GOT3 (cell line): ENCODE data around the gene FCER1A.
"Not testable (repeated sequence)": the region's sequence is repeated elsewhere in the genome, so short reads cannot be mapped to it uniquely, and the experiment has no call there.

ENCODE experiments used
- DNase-seq: peaks from one replicate; lab custom pipeline; 2025; ENCODE audit warnings: mixed read lengths; lab: John Stamatoyannopoulos, UW

Gene FCER1A

DNA sequence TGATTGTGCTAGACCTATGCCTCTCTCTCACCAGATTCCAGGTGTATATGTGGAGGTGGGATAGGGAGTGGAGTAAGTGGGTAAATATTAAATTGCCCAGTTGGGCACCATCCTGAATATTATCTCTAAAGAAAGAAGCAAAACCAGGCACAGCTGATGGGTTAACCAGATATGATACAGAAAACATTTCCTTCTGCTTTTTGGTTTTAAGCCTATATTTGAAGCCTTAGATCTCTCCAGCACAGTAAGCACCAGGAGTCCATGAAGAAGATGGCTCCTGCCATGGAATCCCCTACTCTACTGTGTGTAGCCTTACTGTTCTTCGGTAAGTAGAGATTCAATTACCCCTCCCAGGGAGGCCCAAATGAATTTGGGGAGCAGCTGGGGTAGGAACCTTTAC, at the start of gene FCER1A:
FCER1A (plus strand) TSS at position 242 of the 400 bp plus-strand sequence; CDS start at position 271, 29 bp downstream.
- no peak for DNase-seq

- no peak for DNase-seq
Measured at GRCh38 chr1:159261311-159261710, 40.8 kb upstream of the FCER1A start.

GRCh38 chr1:159261721-159262494, 40.2 kb upstream of the FCER1A start:
- no peak for DNase-seq

GRCh38 chr1:159266832-159267231, 35.3 kb upstream of the FCER1A start:
- no peak for DNase-seq

DNA sequence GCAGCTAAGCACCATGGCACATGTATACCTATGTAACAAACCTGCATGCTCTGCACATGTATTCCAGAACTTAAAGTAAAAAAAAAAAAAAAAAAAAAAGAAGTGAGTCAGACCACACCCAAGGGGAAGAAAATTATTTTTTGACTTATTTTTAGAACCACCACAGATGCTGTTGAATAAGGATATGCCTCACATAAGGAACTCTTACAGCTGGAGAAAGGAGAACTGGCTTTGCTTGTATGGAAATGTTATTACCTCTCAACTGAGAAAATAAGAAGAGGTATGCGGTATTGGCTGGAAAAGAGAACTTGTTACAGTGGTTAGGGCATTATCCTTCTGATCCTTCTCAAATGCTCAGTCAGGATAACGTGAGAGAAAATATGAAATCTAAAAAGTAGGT, 27.5 kb upstream of the FCER1A start:
- DNase-seq: no peak

DNA sequence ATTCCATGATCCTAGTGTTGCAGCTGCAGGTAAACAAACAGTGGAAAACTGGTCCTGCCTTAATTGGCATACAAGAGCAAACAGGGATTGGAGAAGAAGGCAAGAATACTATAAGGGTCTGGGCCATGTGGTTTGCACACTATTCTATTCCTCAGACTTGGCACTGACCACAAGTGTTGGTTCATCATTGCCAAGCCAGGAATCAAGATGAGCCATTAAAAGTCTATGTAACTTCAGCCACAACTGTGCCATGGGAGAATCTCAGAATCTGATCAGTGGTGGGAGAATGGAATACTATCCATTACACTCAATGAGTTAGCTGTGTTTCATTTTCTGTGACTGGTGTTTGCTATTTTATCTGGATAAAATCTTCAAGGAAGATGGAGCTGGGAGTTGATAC, 26.2 kb upstream of the FCER1A start:
- no peak for DNase-seq

DNA sequence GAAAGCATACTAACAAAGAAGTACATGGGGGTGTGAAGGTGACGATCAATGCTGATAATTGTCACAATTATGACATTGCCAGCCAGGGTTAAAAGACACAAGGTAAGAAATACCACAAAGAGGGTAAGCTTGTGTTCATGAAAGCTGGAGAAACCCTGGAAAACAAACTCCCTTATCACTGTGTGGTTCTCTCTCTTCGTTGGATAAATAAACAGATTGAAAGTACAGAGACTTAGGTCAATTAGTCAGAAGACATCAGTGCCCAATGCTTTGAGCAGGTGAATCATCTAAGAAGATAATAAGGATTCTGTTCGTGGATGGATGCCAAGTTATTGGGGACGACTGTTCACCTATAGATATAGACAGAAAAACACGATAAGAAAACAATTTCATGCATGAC, 22.4 kb upstream of the FCER1A start:
- DNase-seq: no peak

DNA sequence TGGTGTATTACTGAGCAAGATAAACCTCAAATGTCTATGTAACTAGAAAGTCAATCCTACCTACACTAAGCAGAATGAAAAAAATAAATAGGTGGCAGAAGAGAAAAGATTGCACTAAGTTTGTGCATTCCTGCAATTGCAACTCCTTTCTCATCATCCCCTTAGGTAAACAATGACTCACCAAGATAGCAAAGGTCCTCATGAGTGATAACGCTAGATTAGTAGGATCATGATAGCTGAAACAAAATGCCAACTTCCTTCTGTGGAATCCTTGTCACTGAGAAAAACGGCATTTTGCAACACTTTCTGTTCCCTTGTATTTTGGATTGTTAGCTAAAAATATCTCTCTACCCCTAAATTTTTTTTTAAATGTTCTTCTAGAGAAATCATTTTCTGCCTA, 20.0 kb upstream of the FCER1A start:
- DNase-seq: no peak

GRCh38 chr1:159289060-159289459, 13.1 kb upstream of the FCER1A start:
- DNase-seq: no peak

- no peak for DNase-seq
Measured at GRCh38 chr1:159291424-159291823, 10.7 kb upstream of the FCER1A start.

- DNase-seq: no peak
Measured at GRCh38 chr1:159296706-159297375, 5.3 kb upstream of the FCER1A start.

DNA sequence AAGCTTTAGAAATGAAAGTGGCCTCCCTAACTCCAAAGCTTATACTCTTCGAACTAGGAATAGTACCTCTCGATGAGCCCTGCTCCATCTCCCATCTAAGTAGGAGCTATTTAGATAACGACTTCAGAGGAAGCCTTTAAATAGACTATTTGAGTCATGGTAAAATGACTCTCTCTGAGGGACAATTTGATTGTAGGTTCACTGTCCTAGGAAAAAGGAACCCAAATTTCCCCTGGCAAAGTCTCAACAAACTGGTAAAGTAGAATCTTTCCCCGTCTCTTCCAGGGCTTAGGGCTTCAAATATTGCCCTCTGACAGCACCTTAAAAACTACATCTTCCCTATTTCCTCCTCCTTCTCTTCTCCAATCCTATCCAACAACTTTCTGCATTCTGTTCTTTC, 2.0 kb upstream of the FCER1A start:
- DNase-seq: no peak

DNA sequence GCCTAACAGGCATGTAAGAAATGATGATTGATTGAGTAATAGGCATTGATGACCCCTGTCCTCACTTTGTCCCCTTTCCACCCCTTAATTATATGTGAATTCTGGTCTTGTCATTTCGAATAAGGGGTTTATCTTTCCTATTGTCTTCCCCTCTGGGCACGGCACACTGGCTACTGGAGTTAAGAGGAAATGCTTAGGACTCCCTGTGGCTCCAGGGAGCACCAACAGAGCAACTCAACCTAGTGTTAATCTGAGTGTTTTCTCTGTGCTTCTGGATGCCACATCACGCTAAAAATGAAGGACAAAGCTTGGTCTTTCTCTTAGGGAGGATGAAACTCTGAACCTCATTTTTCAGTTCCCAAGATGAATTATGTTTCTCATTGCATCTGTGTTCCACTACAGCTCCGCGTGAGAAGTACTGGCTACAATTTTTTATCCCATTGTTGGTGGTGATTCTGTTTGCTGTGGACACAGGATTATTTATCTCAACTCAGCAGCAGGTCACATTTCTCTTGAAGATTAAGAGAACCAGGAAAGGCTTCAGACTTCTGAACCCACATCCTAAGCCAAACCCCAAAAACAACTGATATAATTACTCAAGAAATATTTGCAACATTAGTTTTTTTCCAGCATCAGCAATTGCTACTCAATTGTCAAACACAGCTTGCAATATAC, 5.3 kb downstream of the FCER1A start:
- DNase-seq: no peak

DNA sequence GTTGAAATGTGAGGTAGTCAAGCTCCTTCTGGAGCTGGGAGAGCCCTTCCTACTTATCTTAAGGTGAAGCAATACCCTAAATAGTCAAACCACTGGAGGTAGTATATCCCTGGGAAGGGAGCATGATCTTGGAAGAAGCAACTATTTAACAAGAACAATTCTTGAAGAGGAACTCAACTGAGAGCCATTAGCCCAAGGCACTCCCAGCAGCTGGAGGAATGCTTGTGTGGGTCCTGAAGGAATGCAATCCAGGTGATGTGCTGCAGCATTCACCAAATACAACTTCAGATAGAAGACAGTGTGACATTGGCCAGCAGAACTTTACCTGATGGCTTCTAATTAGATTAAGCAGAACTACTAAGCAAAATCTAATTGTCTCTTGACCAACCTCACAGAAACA, 9.5 kb downstream of the FCER1A start:
- DNase-seq: no peak

DNA sequence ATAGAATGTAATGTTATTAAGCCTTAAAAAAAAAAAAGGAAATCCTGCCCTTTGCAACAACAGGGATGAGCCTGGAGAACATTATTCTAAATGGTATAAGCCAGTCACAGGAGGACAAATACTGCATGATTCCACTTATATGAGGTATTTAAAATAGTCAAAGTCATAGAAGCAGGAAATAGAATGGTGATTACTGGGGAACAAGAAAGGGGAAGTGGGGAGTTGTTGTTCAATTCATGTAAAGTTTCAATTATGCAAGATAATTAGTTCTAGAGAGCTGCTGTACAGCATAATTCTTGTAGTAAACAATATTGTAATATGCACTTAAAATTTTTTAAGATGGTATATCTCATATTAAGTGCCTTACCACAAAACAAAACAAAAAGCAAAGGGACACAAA, 13.2 kb downstream of the FCER1A start:
- no peak for DNase-seq

GRCh38 chr1:159318784-159319551, 16.8 kb downstream of the FCER1A start:
- DNase-seq: no peak

- DNase-seq: no peak
Measured at GRCh38 chr1:159334797-159335196, 32.7 kb downstream of the FCER1A start.

DNA sequence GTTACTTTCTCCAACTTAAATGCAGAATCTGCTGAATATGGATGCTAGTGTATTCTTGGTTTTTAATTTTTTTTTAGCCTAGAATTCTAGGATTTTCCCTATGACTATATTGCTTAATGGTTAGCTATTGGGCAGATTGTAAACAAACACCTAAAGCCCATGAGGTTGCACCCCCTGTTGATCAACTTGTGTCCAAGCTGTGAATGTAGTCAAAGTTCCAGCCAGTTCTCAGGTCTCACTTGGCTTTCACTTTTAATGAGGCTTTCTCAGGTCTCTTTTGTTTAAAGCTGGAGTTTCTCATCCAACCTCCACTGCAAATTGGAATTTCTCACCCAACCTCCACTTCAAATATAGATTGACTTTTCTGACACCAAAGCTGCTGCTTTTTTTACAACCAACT, 35.9 kb downstream of the FCER1A start:
- DNase-seq: no peak

- DNase-seq: no peak
Measured at GRCh38 chr1:159339536-159339935, 37.4 kb downstream of the FCER1A start.

DNA sequence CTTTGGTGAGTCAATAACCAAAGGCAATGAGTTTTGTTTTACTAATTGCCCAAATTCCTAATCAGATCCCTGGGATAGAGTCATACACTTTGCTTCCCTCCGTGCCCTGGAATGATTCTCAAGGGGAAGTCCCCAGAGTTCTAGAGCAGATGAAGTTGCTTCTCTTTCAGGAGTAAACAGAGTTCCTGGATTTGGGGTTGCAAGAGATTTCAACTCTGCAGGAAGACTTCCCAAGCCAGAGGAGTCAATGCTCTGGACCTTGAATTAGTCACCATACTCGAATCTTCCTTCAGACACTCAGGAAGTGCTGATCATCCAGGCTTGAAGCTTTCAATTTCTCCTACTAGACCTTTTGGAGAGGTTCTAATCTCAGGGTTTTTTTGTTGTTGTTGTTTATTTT, 39.6 kb downstream of the FCER1A start:
- DNase-seq: no peak

- no peak for DNase-seq
Measured at GRCh38 chr1:159342761-159343425, 40.8 kb downstream of the FCER1A start.

GRCh38 chr1:159349374-159349773, 47.2 kb downstream of the FCER1A start:
- not testable (repeated sequence) for DNase-seq
